Measurements from ENCODE around the gene NEO1. TPM values are rescaled to one million over a fixed set of nuclear protein-coding genes. Genes with fewer than 3 reads are reported as not detected.

The NEO1 gene
- total and polyA plus RNA-seq, 2 of the 13 experiments (the other 11 are each of a cell fraction or from before 2014, with no cell fraction given): 8.4 to 11.0 TPM

DNA sequence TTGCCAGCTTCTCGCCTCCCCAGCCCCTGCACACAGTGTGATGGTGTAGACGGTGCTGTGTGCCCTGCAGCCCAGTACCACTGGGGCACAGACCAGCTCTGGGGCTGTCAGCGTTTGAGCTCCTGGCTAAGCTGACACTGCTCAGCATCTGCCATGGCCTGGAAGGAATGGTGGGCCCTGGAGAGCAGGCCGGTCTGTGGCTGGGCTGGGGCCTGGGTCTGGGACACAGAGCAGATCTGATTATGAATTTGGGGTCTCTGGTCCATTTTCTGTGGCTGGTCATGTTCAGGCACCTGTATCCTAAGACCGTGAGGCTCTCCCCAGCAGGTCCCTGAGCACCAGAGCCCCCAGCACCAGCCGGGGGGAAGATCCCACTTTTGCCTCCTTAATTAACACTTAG is 281.8 kb downstream of the NEO1 start:
- Histone ChIP-seq H3K36me3 (replicated peaks in 1 of 2; ENCODE audit: control insufficient read depth in 1 of 2, insufficient read depth in 2 of 2, low read length in 2 of 2) (no peaks in the 10 kb centered on the region), H3K9ac (ENCODE audit: insufficient read depth, low read depth, low read length) (no peak overlapping the region), H3K27ac (ENCODE audit: extremely low read length, insufficient read depth, low read length) (no peak overlapping the region), H3K9me3 (ENCODE audit: low read length) (no peaks in the 10 kb centered on the region), H3K4me3 (replicated peaks in 1 of 3; ENCODE audit: insufficient read depth in 1 of 3, low read depth in 2 of 3, low read length in 3 of 3) (no peak overlapping the region), H3K79me2 (ENCODE audit: insufficient read depth, low read length) (no peaks in the 10 kb centered on the region), H2AFZ (ENCODE audit: low read length) (no peak overlapping the region), H3K4me2 (ENCODE audit: low read depth, low read length) (no peak overlapping the region), H4K20me1 (ENCODE audit: insufficient read depth, low read length) (no peaks in the 10 kb centered on the region), H3K4me1 (ENCODE audit: insufficient read depth, low read length) (no peaks in the 10 kb centered on the region), H3K27me3 (ENCODE audit: control insufficient read depth in 1 of 2, insufficient read depth in 2 of 2, low read length in 2 of 2) (peaks cover 5 to 43% of the 10 kb centered on the region in 2 experiments; a peak in 4 of 5 replicates)
- in situ Hi-C loops (cut with HindIII; ENCODE audit: extremely low pct_ligation_motif_present, low pct_unique_long_range_greater_than_20kb) (no loop called here), intact Hi-C loops (cut with micrococcal nuclease; ENCODE audit: unreplicated experiment) (no loop called here)
- ChIA-PET CTCF (ENCODE audit: low intra/inter-chr PET ratio, low total read pairs) (no interaction called here), POLR2A (no interaction called here)
- no TSS peak for BruUV-seq (replicated peaks)
- WGBS (ENCODE audit: low lambda C conversion rate): 16% methylated on average over 3 of the region's 6 CpGs
- ATAC-seq (no peak), DNase-seq (ENCODE audit: low spot score) (no peak), FAIRE-seq (no peak)
- no peak for TF ChIP-seq ZNF777 (CRISPR knock-in tag; IDR thresholded peaks at IDR 0.05)
- no peak for TF ChIP-seq ZNF704 (CRISPR knock-in tag; IDR thresholded peaks at IDR 0.05; ENCODE audit: borderline replicate concordance)
- TF ChIP-seq REPIN1 (CRISPR knock-in tag; IDR thresholded peaks at IDR 0.05; ENCODE audit: borderline replicate concordance, low read depth): no peak
- no peak for TF ChIP-seq MLLT10 (CRISPR knock-in tag; IDR thresholded peaks at IDR 0.05)
- TF ChIP-seq, protein P1, sequence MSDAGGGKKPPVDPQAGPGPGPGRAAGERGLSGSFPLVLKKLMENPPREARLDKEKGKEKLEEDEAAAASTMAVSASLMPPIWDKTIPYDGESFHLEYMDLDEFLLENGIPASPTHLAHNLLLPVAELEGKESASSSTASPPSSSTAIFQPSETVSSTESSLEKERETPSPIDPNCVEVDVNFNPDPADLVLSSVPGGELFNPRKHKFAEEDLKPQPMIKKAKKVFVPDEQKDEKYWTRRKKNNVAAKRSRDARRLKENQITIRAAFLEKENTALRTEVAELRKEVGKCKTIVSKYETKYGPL (CRISPR knock-in tag; IDR thresholded peaks at IDR 0.05): no peak
- TF ChIP-seq ZNF724P (CRISPR knock-in tag; IDR thresholded peaks at IDR 0.05; ENCODE audit: borderline replicate concordance): no peak
- TF ChIP-seq CHD4 (IDR thresholded peaks at IDR 0.05; ENCODE audit: borderline replicate concordance, low read length): no peak
- no peak for TF ChIP-seq ZSCAN9 (CRISPR knock-in tag; IDR thresholded peaks at IDR 0.05; ENCODE audit: borderline replicate concordance)
- TF ChIP-seq KMT2B (CRISPR knock-in tag; IDR thresholded peaks at IDR 0.05): no peak
- no peak for TF ChIP-seq DDIT3 (CRISPR knock-in tag; IDR thresholded peaks at IDR 0.05)
- no peak for TF ChIP-seq SMARCE1 (IDR thresholded peaks at IDR 0.05; ENCODE audit: borderline replicate concordance)
- TF ChIP-seq CEBPZ (IDR thresholded peaks at IDR 0.05; ENCODE audit: low read length): no peak
- TF ChIP-seq ZNF484 (CRISPR knock-in tag; IDR thresholded peaks at IDR 0.05; ENCODE audit: borderline replicate concordance, low read depth): no peak
- TF ChIP-seq EHMT2 (IDR thresholded peaks at IDR 0.05; ENCODE audit: borderline replicate concordance, low read depth, low read length): no peak
- TF ChIP-seq ZNF101 (CRISPR knock-in tag; IDR thresholded peaks at IDR 0.05; ENCODE audit: borderline replicate concordance, low read depth): no peak
- no peak for TF ChIP-seq KLF16 (CRISPR knock-in tag; IDR thresholded peaks at IDR 0.05)
- TF ChIP-seq, protein P2, sequence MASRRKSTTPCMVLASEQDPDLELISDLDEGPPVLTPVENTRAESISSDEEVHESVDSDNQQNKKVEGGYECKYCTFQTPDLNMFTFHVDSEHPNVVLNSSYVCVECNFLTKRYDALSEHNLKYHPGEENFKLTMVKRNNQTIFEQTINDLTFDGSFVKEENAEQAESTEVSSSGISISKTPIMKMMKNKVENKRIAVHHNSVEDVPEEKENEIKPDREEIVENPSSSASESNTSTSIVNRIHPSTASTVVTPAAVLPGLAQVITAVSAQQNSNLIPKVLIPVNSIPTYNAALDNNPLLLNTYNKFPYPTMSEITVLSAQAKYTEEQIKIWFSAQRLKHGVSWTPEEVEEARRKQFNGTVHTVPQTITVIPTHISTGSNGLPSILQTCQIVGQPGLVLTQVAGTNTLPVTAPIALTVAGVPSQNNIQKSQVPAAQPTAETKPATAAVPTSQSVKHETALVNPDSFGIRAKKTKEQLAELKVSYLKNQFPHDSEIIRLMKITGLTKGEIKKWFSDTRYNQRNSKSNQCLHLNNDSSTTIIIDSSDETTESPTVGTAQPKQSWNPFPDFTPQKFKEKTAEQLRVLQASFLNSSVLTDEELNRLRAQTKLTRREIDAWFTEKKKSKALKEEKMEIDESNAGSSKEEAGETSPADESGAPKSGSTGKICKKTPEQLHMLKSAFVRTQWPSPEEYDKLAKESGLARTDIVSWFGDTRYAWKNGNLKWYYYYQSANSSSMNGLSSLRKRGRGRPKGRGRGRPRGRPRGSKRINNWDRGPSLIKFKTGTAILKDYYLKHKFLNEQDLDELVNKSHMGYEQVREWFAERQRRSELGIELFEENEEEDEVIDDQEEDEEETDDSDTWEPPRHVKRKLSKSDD (CRISPR knock-in tag; IDR thresholded peaks at IDR 0.05; ENCODE audit: low read depth): no peak
- TF ChIP-seq PITX1 (CRISPR knock-in tag; IDR thresholded peaks at IDR 0.05): no peak
